Activated CD4-positive, alpha-beta T cell treated with anti-CD3 and anti-CD28 coated beads, Interleukin-10, Interleukin-2, amounts not matched to agents 100 ng/mL and 50 ng/mL, durations not matched to agents 16 hours and 8 hours (primary cell): ENCODE results near the gene DDOST.

Source experiments
- DNase-seq: peaks from one replicate; pipeline ENCODE4 v3.0.0-alpha.2; 2020

Gene DDOST

DNA sequence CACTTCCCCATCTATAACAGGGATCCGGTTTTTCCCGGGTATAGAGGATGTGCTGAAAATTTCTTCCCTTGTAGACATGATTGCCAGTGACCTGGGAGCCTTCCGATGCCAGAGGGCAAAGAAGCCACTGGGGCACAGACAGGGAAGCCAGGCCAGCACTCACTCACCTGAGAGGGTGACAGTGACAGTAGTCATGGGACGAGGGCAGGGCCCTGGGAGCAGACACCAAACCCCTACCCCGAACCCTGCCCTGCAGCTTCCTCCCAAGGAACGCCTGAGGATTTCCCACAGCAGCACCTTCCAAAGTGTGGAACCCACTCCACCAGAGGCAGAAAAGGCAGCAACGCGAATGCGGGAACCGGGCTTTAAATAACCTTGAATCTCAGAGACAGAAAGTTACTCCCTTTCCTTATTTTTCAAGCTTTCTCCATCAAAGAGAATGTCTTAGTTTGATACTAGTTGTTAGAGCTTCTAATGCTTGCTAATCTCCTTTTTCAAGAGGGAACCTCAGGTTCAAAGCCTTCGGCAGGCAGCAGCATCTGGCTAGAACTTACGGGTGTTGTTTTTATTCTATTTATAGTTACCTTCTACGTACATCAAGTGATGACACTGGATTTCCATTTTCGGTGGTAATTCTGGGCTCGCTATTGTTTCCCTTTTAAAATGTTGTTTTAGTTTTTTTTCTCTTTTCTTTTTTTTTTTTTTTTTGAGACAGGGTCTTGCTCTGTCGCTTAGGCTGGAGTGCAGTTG is 2.8 kb downstream of the DDOST start:
- DNase-seq: no peak

DNA sequence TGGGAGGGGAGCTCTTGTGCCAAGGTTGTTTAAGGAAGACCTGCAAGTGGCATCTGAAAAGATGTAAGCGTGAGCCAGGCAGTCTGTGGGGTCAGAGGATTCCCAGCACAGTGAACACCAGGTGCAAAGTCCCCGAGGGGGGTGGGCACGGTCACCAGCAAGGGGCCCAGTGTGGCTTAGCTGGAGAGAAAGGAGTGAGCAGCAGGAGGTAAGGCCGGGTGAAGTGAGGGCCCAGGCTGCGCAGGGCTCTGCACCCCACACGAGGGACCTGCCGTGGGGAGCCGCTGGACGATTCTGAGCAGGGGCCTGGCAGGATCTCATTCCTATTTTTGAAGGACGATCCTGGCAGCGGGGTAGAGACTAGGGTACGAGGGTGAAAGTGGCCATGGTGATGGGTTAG is 4.1 kb downstream of the DDOST start:
- no peak for DNase-seq

DNA sequence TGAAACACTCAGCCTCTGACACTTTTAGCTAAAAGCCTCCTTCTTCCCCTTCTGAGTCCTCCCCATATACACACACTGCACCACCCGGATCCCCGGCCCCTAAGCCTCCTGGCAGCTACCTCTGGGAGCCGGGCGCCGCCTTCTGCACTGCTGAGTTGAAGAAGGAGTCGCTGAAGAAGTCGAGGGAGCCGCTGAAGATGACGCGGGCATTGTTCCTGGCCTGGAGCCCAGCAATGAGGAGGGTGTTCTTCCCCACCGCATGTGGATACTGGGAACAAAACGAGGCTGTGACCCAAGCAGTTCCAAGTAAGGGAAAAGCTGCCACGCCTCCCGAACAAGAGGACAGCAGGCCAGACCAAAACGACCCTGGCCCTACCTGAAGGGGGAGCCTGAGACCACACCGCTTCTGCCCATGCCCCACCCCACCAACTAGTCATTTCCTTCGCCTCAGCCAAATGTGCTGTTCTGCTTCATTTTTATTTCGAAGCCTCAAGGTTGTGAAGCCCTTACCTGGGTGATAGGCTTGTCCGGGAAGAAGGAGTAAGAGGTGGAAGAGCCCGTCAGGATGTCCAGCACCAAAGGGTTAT is 7.0 kb downstream of the DDOST start:
- no peak for DNase-seq

DNA sequence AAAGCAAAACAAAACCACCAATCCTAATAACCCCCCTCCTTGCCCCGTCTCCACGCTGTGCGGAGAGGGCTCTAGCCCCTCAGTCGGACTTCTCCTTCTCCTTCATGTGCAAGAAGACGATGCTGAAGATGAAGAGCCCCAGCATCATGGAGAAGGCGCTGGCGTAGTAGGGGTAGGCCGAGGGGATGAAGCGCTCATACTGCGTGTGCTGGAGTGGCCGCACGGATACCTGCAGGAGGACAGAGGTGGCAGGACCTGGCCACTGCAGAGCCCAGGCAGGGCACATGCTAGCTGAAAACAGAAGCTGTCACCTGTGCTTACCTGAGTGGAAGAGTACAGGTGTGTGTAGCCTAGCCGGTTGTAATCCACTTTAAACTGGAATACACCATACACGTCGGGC is 8.9 kb downstream of the DDOST start:
- DNase-seq: no peak

DNA sequence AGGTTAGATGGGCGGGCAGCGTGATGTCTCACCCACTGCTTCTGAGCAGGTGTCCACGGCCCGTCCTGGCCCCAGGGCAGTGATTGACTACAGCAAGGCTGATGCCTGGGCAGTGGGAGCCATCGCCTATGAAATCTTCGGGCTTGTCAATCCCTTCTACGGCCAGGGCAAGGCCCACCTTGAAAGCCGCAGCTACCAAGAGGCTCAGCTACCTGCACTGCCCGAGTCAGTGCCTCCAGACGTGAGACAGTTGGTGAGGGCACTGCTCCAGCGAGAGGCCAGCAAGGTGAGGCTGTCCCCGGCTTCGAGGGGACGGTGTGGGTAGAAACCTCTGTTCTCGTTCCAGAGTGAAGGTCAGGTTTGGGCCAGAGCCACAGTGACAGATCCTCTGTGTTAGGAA is 12.2 kb downstream of the DDOST start:
- DNase-seq: no peak

DNA sequence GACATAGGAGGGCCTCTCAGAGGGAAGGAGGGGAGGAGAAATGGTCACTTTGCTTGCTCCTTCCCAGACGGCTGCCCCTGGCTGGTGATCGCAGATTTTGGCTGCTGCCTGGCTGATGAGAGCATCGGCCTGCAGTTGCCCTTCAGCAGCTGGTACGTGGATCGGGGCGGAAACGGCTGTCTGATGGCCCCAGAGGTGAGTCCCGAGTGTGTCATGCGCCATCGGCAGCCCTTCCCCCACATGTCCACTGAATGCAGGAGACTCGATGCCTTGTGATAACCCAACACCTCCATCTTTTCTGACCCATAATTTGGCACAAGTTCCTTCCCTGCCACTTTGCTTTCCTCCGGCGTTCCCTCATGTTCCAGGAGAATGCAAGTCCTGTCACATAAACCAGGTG is 12.7 kb downstream of the DDOST start:
- no peak for DNase-seq

DNA sequence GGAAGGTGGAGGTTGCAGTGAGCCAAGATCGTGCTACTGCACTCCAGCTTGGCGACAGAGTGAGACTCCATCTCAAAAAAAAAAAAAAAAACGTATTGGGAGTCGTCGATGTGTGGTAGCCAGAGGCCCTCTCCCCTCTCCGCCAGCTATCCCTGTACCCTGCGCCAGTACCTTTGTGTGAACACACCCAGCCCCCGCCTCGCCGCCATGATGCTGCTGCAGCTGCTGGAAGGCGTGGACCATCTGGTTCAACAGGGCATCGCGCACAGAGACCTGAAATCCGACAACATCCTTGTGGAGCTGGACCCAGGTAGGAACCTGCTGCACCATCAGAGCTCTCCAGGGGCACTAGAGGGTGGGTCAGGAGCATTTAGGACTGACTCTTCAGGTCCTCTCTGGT is 15.8 kb downstream of the DDOST start:
- DNase-seq: no peak

DNA sequence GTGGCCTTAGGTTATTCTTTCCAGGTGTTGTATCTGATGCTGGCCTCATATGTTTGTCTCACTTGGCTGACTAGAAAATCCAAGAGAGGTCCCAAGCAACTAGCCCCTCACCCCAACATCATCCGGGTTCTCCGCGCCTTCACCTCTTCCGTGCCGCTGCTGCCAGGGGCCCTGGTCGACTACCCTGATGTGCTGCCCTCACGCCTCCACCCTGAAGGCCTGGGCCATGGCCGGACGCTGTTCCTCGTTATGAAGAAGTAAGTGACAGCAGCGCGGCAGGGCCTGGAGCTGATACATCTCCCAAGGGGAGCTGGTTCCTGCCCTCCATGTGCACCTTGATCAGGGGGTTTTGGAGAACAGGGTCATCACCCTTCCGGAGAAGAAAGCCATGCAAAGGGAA is 16.8 kb downstream of the DDOST start:
- DNase-seq: no peak

DNA sequence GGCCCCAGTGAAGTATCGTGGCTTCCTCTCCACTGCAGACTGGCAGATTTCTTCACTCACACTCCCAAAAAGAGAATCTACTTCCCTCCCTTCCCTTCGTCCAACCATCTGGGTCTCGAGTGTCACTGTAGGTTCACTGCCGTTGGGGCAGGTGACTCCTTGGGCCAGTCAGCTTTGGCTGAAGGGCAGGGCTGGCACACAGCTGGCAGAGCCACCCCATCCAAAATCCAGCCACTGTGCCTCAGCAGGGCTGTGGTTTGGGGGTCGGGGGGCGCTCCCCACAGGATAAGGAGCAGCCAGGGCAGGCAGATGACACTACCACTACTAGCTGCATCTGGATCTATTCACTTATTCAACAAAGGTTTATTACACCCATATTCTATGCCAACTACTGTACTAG is 18.1 kb downstream of the DDOST start:
- no peak for DNase-seq

DNA sequence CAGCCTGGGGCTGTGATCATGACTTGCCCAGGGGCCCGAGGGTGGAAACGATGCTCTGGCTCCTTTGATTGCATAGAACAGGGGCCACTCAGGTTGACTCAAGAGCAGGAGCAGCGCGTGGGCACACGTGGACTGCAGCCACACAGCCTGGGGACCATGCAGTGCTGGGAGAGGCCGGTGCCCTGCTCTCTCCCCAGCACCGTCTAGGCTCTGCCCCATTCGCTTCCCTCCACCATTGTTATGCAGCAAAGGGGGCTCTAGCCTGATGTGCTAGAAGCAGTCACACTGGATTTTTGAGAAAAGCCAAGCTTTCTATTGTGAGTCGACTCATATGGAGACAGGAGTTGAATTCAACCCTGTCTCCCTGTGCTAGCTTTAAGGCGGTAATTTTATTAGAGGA is 19.2 kb downstream of the DDOST start:
- DNase-seq: no peak

DNA sequence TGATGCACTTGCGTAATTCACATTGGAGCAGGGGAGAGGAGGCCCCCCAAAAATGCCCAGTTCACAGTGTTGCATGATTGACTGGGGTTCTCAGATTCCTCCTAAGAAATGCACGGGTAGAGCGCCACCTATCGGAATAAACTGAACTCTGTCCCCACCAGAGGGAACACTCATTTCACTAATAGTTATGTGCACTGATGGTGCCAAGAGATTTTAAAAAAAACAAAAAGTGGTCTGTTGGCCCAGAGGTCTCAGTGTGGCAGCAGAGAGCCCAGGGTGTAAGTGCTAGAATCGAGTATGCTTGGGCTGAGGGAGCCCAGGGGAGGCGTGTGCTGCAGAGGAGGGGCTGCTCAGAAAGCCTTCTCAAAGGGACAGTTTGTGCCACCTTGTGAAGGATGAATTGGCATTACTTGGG is 21.0 kb downstream of the DDOST start:
- DNase-seq: peak; percentile 73

DNA sequence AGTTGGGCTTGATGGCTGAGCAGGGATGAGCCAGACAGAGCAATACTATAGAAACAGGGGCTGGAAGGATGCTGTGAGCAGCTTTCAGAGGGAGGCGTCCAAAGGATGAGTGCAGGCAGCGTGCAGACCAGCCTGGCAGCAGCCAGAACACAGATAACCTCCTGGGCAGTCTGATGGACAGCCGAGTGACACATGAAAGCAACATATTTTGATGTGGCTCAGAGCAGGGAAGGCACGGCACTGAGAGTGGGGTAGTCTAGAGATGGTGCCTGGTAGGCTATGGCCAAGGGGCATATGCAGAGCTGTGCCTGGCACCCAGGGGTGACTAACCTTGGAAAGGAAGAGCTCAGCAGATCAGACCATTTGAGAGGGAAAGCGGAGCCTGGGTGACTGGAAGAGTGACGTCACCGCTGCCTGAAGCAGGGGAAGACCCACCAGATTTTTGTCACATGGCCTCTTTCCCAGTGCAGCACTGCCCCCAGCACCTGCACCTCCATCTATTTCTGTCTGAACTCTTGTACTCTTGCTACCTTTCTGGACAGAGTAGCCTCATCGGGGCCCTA is 24.3 kb downstream of the DDOST start:
- no peak for DNase-seq

DNA sequence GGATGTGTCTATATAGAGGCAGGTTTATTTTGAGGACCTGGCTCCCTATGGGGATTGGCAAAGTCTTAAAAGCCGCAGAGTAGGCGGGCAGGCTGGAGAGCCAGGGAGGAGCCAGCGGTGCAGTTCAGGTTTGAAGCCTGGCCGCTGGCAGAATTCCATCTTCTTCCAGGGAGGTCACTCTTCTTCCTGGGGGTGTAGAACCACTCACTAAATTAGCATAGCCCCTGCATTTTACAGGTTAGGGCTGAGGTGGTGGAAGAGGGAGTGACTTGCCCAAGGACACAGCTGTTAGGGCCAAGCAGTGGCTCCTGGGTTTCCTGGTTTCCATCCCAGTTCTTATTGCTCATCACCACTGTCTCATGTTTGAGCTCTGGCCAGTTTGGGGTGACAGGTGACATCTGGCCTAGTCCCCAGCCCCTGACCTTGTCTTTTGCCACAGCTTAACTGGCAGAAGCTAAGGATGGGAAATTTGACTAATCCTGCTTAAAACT is 26.5 kb downstream of the DDOST start:
- no peak for DNase-seq

DNA sequence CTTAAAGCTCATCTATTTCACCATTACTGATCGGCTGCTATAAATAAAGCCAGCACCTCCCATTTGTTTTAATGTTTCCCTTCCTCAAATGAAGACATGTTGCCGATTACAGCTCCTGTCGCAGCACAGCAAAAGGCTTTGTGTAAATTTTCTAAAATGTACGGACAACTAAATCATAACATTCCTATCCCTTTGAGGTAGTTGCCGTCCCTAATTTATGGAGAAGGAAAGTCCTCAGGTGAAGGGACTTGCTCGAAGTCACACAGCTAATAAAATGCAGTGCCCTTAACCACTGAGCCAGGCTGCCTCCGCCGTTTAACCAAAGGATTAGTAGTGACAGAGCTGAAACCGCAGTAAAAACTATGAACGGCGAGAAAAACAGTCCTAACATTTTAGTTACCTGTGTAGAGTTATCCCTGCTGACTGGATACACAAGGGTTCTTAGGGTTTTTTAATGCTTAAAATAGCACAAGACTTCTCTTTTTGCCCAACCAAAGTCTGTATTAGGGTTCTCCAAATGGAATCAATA is 27.0 kb downstream of the DDOST start:
- peak; percentile 12 for DNase-seq

DNA sequence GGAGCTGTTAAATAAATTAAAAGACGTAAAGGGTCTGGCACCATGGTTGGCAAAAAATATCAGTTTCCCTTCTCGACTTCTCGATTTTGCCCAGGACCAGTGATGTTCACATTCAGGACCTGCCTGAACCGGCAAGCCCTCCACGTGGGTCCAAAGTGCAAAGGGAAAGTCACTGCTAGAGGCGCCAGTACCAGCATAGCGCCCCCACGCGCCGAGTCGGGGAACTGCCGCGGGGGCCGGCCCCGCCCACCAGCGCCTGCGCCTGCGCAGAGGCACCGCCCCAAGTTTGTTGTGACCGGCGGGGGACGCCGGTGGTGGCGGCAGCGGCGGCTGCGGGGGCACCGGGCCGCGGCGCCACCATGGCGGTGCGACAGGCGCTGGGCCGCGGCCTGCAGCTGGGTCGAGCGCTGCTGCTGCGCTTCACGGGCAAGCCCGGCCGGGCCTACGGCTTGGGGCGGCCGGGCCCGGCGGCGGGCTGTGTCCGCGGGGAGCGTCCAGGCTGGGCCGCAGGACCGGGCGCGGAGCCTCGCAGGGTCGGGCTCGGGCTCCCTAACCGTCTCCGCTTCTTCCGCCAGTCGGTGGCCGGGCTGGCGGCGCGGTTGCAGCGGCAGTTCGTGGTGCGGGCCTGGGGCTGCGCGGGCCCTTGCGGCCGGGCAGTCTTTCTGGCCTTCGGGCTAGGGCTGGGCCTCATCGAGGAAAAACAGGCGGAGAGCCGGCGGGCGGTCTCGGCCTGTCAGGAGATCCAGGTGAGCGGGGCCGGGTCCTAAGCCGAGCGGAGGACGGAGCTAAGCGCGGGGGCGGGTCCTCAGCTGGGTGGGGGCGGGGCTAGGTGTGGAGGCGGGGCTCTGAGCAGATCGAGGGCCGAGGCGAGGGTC is 27.7 kb downstream of the DDOST start, which contains the start of gene PINK1:
TSS of gene PINK1 (plus strand) at position 269 of the 875 bp plus-strand sequence. CDS start at position 360, 91 bp downstream.
- DNase-seq: peak; percentile 84

DNA sequence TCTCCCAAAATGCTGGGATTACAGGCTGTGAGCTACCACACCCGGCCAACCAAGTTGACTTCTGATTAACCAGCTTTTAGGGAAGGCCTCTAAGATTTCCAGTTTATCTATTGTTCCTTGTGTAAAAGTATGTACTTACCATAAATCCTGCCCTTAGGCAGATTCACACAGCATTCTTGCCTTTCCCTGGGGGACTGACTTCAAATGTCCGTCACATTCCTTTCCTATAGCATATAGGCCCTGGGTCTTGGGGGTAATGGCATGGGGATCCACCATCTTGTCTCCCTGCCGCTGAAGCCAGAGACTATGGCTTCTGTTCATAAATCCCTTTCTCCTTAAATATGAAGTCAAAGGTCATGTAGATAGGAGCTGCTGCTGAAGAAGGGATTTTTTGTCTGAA is 28.8 kb downstream of the DDOST start:
- no peak for DNase-seq

DNA sequence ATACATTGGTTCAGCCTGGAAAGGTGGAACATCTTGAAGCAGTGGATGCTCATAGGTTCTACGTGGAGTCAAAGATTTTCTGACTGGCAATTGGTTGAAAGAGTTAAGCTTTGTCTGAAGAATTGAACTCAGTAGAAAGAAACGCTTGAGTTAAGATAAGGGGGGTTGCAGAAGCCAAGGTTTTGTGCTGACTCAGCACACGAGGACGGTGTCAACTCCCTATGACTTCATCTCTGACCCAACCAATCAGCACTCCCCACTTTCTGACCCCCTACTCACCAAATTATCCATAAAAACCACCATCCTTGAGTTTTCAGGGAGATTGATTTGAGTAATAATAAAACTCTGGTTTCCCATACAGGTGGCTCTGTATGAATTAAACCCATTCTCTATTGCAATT is 30.4 kb downstream of the DDOST start:
- DNase-seq: no peak

DNA sequence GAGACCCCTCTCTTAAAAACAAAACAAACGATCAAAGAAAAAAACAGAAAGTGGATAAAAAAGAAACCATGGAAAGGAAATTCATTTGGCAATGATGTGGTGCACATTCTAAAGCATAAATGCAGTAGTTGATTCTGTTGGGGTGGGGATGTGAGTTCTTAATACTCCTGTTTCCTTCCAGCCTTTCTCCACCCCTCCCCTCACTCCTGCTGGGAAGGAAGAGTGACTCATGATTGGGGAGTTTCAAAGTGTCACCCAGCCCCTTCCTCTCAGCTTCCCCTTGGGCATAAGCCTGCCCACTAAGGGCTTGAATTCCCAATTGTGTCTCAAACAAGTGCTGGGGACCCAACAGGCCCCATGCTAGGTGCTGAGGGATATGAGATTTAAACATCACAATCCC is 34.6 kb downstream of the DDOST start:
- DNase-seq: no peak

DNA sequence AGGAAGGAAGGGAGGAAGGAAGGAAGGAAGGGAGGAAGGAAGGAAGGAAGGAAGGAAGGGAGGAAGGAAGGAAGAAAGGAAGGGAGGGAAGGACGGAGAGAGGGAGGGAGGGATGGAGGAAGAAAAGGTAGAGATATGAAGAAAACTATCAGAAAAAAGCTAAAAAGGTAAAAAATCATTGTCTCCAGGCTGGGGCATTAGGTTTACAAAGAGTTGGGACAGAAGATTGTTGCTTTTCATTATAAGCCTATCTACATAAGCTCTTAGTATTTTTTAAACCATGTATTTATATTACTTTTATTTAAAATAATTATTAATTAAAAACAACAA is 35.1 kb downstream of the DDOST start:
- DNase-seq: no peak

DNA sequence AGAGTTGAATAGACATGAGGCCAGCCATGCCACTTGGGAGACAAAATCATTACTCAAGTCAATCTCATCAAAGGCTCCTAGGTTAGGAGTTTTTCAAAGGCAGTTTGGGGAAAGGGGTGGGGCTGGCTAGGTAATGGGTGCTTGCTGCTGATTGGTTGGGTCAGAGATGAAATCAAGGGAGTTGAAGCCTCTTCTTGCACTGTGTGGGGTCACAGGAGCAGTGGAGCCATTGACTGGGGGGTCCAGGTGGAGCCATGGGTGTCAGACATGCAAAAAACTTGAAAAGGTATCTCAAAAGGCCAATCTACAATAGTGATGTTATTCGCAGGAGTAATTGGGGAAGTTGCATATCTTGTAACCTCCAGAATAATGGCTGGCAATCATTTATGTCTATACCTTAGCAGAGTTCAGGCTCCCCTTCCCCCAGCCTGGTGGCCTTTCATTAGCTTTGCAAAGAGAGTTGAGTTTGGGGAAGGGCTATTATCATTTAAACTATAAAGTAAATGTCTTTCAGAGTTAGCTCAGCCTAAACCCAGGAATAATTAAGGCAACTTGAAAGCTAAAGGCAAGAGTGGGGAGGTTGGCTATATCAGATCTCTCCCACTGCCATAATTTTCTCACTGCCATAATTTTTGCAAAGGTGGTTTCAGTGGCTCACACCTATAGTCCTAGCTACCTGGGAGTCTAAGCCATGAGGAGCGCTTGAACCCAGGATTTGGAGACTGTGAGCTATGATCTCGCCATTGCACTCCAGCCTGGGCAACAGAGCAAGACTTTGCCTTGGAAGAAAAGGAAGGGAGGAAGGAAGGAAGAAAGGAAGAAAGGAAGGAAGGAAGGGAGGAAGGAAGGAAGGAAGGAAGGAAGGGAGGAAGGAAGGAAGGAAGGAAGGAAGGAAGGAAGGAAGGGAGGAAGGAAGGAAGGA is 35.7 kb downstream of the DDOST start:
- DNase-seq: no peak

DNA sequence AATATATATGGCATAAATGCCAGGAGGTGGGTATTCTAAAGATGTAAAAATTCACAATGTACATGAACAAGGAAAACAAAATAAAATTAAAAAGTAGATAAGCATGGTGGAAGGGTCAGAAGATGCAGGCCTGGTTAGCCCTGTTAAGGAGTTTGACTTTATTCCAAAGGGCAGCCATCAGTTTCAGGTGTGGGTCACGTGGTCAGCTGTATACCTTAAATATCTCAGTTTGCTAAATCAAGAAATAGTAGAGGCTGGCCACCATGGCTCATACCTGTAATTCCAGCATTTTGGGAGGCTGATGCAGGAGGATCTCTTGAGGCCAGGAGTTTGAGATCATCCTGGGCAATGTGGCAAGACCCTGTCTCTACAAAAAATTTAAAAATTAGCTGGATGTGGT is 36.5 kb downstream of the DDOST start:
- DNase-seq: no peak

DNA sequence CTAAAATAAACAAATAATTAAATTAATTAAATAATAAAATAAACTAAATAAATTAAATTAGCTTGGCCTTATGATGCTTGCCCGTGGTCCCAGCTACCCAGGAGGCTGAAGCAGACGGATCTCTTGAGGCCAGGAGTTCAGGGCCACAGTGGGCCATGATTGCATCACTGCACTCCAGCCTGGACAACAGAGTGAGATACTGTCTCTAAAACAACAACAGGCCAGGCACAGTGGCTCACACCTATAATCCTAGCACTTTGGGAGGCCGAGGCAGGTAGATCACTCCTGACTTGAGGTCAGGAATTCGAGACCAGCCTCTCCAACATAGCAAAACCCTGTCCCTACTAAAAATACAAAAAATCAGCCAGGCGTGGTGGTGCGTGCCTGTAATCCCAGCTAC is 40.2 kb downstream of the DDOST start:
- no peak for DNase-seq
